Measurements from ENCODE around the gene KIF26B.

Gene KIF26B

DNA sequence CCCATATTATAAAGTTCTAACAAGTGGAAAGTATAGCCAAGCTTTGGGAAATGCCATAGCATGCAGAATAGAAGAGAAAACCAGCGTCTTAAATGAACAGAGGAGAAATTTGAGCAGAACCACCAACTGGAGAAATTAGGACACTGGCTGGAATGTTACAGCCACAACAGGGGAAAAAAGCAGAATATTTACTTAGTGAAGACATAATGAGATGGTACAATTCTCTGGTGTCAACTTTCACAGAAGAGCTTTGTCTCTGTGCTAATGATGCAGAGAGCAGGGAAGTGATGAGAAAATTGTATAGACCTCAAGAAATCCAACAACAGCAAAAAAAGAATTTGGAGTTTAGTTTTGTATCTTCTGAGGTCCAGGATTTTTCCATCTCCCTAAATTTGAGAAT, 249.7 kb downstream of the KIF26B start:
- no peak for ATAC-seq
- TF ChIP-seq GLIS3 (CRISPR knock-in tag; IDR thresholded peaks at IDR 0.05) (no peak), TCF4 (CRISPR knock-in tag; IDR thresholded peaks at IDR 0.05; ENCODE audit: borderline replicate concordance) (no peak), TOX (CRISPR knock-in tag; IDR thresholded peaks at IDR 0.05; ENCODE audit: borderline replicate concordance) (no peak), ZNF70 (CRISPR knock-in tag; IDR thresholded peaks at IDR 0.05) (no peak), ZC3H10 (CRISPR knock-in tag; IDR thresholded peaks at IDR 0.05) (no peak), ZFP3 (CRISPR knock-in tag; IDR thresholded peaks at IDR 0.05) (no peak)
- TF ChIP-seq, protein P1, sequence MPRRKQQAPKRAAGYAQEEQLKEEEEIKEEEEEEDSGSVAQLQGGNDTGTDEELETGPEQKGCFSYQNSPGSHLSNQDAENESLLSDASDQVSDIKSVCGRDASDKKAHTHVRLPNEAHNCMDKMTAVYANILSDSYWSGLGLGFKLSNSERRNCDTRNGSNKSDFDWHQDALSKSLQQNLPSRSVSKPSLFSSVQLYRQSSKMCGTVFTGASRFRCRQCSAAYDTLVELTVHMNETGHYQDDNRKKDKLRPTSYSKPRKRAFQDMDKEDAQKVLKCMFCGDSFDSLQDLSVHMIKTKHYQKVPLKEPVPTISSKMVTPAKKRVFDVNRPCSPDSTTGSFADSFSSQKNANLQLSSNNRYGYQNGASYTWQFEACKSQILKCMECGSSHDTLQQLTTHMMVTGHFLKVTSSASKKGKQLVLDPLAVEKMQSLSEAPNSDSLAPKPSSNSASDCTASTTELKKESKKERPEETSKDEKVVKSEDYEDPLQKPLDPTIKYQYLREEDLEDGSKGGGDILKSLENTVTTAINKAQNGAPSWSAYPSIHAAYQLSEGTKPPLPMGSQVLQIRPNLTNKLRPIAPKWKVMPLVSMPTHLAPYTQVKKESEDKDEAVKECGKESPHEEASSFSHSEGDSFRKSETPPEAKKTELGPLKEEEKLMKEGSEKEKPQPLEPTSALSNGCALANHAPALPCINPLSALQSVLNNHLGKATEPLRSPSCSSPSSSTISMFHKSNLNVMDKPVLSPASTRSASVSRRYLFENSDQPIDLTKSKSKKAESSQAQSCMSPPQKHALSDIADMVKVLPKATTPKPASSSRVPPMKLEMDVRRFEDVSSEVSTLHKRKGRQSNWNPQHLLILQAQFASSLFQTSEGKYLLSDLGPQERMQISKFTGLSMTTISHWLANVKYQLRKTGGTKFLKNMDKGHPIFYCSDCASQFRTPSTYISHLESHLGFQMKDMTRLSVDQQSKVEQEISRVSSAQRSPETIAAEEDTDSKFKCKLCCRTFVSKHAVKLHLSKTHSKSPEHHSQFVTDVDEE (CRISPR knock-in tag; IDR thresholded peaks at IDR 0.05): no peak
- TF ChIP-seq, protein P2, sequence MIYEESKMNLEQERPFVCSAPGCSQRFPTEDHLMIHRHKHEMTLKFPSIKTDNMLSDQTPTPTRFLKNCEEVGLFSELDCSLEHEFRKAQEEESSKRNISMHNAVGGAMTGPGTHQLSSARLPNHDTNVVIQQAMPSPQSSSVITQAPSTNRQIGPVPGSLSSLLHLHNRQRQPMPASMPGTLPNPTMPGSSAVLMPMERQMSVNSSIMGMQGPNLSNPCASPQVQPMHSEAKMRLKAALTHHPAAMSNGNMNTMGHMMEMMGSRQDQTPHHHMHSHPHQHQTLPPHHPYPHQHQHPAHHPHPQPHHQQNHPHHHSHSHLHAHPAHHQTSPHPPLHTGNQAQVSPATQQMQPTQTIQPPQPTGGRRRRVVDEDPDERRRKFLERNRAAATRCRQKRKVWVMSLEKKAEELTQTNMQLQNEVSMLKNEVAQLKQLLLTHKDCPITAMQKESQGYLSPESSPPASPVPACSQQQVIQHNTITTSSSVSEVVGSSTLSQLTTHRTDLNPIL (CRISPR knock-in tag; IDR thresholded peaks at IDR 0.05; ENCODE audit: low read depth): no peak

DNA sequence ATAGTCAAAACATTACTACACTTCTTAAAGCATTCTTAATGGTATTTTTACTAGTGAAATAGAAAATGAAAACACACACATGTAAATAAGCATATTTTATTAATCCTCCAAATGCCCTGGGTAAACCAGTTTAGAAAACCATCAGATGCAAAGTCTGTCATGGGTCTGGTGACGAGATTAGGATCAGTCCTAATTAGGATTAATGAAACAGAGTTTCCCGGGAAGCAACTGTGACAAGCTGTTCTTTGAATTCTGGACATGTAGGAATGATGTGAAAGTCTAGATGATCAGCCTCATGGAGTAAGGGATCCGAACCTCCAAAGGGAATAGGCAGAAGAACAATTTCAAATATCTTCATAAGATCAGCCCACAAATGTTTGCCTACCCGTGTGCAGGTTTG, 250.2 kb downstream of the KIF26B start:
- no peak for TF ChIP-seq ARNTL (CRISPR knock-in tag; IDR thresholded peaks at IDR 0.05; ENCODE audit: borderline replicate concordance, low read depth)
- TF ChIP-seq, protein P1 (CRISPR knock-in tag; IDR thresholded peaks at IDR 0.05): 0 out of 2 replicates have a peak, but pooled peaks have one; percentile 12
- no peak for ATAC-seq

DNA sequence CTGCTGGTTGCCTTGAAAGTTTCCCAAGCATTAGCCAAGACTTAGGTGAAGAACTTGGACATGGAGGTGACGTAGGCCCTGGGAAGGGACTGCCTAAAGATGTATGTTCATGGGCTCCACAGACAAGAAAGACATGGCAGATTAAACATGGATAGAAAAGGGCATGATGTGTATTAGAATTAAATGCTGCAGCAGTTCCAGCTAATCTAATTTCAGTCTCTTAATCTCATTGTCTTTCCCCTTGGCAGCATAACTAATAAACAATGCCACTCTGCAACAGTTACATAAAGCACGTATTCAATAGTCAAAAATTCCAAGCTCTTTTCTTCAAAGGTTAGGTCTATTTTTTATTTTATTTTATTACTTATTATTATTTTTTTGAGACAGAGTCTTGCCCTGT, 251.6 kb downstream of the KIF26B start:
- TF ChIP-seq ZFP30 (CRISPR knock-in tag; IDR thresholded peaks at IDR 0.05): no peak
- TF ChIP-seq TOX (CRISPR knock-in tag; IDR thresholded peaks at IDR 0.05; ENCODE audit: borderline replicate concordance): no peak
- TF ChIP-seq GLIS3 (CRISPR knock-in tag; IDR thresholded peaks at IDR 0.05): no peak
- TF ChIP-seq ZNF70 (CRISPR knock-in tag; IDR thresholded peaks at IDR 0.05): no peak
- TF ChIP-seq ZNF565 (CRISPR knock-in tag; conservative IDR thresholded peaks at IDR 0.05; ENCODE audit: low read depth): no peak
- TF ChIP-seq PPARA (CRISPR knock-in tag; IDR thresholded peaks at IDR 0.05; ENCODE audit: borderline replicate concordance): no peak
- TF ChIP-seq, protein P3, sequence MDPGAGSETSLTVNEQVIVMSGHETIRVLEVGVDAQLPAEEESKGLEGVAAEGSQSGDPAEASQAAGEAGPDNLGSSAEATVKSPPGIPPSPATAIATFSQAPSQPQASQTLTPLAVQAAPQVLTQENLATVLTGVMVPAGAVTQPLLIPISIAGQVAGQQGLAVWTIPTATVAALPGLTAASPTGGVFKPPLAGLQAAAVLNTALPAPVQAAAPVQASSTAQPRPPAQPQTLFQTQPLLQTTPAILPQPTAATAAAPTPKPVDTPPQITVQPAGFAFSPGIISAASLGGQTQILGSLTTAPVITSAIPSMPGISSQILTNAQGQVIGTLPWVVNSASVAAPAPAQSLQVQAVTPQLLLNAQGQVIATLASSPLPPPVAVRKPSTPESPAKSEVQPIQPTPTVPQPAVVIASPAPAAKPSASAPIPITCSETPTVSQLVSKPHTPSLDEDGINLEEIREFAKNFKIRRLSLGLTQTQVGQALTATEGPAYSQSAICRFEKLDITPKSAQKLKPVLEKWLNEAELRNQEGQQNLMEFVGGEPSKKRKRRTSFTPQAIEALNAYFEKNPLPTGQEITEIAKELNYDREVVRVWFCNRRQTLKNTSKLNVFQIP (CRISPR knock-in tag; IDR thresholded peaks at IDR 0.05; ENCODE audit: borderline replicate concordance, low read depth): no peak
- no peak for TF ChIP-seq ZNF8 (CRISPR knock-in tag; IDR thresholded peaks at IDR 0.05)
- TF ChIP-seq TCF4 (CRISPR knock-in tag; IDR thresholded peaks at IDR 0.05; ENCODE audit: borderline replicate concordance): peak; percentile 51; the same call in 1 of the 2 replicates
- no peak for TF ChIP-seq ZFP3 (CRISPR knock-in tag; IDR thresholded peaks at IDR 0.05)
- TF ChIP-seq, protein P1 (CRISPR knock-in tag; IDR thresholded peaks at IDR 0.05): peak; percentile 62; the same call in 1 of the 2 replicates
- peak; percentile 27; the same call in 1 of the 3 replicates for ATAC-seq

DNA sequence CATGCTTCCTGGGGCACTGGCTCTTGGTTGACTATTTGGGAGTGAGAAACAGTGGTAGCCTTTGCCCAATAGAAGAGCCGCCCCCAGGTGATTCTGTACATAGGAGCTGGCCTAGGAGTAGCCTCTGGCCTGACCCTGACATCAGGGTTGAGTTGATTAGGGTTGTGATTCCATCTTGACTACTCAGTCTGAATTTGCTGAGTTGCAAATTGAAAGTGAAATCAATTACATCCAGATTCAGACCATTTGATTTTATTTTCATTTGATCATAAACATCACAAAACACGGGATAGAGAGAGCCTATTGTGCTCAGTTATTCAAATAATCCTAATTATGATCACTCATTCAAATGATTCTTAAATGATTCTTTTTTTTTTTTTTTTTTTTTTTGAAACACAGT, 253.2 kb downstream of the KIF26B start:
- no peak for ATAC-seq
- TF ChIP-seq GLIS3 (CRISPR knock-in tag; IDR thresholded peaks at IDR 0.05): no peak
- TF ChIP-seq ZC3H10 (CRISPR knock-in tag; IDR thresholded peaks at IDR 0.05): no peak
- TF ChIP-seq, protein P4, sequence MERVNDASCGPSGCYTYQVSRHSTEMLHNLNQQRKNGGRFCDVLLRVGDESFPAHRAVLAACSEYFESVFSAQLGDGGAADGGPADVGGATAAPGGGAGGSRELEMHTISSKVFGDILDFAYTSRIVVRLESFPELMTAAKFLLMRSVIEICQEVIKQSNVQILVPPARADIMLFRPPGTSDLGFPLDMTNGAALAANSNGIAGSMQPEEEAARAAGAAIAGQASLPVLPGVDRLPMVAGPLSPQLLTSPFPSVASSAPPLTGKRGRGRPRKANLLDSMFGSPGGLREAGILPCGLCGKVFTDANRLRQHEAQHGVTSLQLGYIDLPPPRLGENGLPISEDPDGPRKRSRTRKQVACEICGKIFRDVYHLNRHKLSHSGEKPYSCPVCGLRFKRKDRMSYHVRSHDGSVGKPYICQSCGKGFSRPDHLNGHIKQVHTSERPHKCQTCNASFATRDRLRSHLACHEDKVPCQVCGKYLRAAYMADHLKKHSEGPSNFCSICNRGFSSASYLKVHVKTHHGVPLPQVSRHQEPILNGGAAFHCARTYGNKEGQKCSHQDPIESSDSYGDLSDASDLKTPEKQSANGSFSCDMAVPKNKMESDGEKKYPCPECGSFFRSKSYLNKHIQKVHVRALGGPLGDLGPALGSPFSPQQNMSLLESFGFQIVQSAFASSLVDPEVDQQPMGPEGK (CRISPR knock-in tag; IDR thresholded peaks at IDR 0.05; ENCODE audit: borderline replicate concordance): no peak
- TF ChIP-seq, protein P3 (CRISPR knock-in tag; IDR thresholded peaks at IDR 0.05; ENCODE audit: borderline replicate concordance, low read depth): no peak
- no peak for TF ChIP-seq RARB (CRISPR knock-in tag; IDR thresholded peaks at IDR 0.05)
- no peak for TF ChIP-seq TOX (CRISPR knock-in tag; IDR thresholded peaks at IDR 0.05; ENCODE audit: borderline replicate concordance)
- TF ChIP-seq OSR1 (CRISPR knock-in tag; IDR thresholded peaks at IDR 0.05): no peak
- no peak for TF ChIP-seq ZFP30 (CRISPR knock-in tag; IDR thresholded peaks at IDR 0.05)
- TF ChIP-seq, protein P2 (CRISPR knock-in tag; IDR thresholded peaks at IDR 0.05; ENCODE audit: low read depth): no peak

All from SK-N-SH treated with all-trans-retinoic acid at 6 μM for 48 hours (cell line).